H9 (cell line): ENCODE data around the gene DENND1A. TPM values are rescaled to one million over a fixed set of nuclear protein-coding genes. Genes with fewer than 3 reads are reported as not detected.

Experiments
- DNase-seq: peaks from one replicate; pipeline ENCODE4 v3.0.0-alpha.2; 2017
- H2AFZ ChIP-seq: one replicate; pipeline ENCODE4 v1.6.1; 2013; ENCODE audit warnings: mild to moderate bottlenecking, low read length, control low read depth, moderate library complexity
- H2AK5ac ChIP-seq: 2 replicates; pipeline ENCODE4 v1.6.1; 2013; ENCODE audit warnings: low read length, control low read depth, mixed read lengths; ENCODE audit not compliant: insufficient read length
- H2BK120ac ChIP-seq: one replicate; pipeline ENCODE4 v1.6.1; 2013; ENCODE audit warnings: low read depth, mild to moderate bottlenecking, low read length, control low read depth, inconsistent platforms; ENCODE audit not compliant: poor library complexity, severe bottlenecking
- H2BK12ac ChIP-seq: 2 replicates; pipeline ENCODE4 v1.6.1; 2013; ENCODE audit warnings: low read length, control low read depth, mixed read lengths, low read depth; ENCODE audit not compliant: insufficient read length
- H2BK15ac ChIP-seq: 2 replicates; pipeline ENCODE4 v1.6.1; 2013; ENCODE audit warnings: low read depth, low read length, control low read depth
- H2BK20ac ChIP-seq: one replicate; pipeline ENCODE4 v1.6.1; 2013; ENCODE audit warnings: low read depth, mild to moderate bottlenecking, low read length, control low read depth, inconsistent platforms; ENCODE audit not compliant: poor library complexity, severe bottlenecking
- H2BK5ac ChIP-seq: 2 replicates; pipeline ENCODE4 v1.6.1; 2013; ENCODE audit warnings: low read length, control low read depth, mixed read lengths; ENCODE audit not compliant: insufficient read length
- H3K14ac ChIP-seq: 2 replicates; pipeline ENCODE4 v1.6.1; 2013; ENCODE audit warnings: low read length, control low read depth; ENCODE audit not compliant: insufficient read depth
- H3K18ac ChIP-seq: 2 replicates; pipeline ENCODE4 v1.6.1; 2013; ENCODE audit warnings: low read depth, mild to moderate bottlenecking, mixed read lengths, low read length, control low read depth; ENCODE audit not compliant: insufficient read length
- H3K23ac ChIP-seq: 2 replicates; pipeline ENCODE4 v1.6.1; 2013; ENCODE audit warnings: low read length, control low read depth, mixed read lengths, low read depth; ENCODE audit not compliant: insufficient read length
- H3K23me2 ChIP-seq: 2 replicates; pipeline ENCODE4 v1.6.1; 2013; ENCODE audit warnings: low read depth, mild to moderate bottlenecking, mixed read lengths, low read length, control low read depth; ENCODE audit not compliant: insufficient read length, poor library complexity, severe bottlenecking
- H3K27ac ChIP-seq: 2 replicates; pipeline ENCODE4 v1.5.1; 2013; ENCODE audit warnings: low read length, control low read depth, mixed read lengths, low read depth; ENCODE audit not compliant: insufficient read length
- H3K27me3 ChIP-seq: 2 replicates; pipeline ENCODE4 v1.6.1; 2013; ENCODE audit warnings: low read length, control low read depth, inconsistent platforms; ENCODE audit not compliant: insufficient read depth
- H3K4ac ChIP-seq: 2 replicates; pipeline ENCODE4 v1.6.1; 2013; ENCODE audit warnings: low read depth, mild to moderate bottlenecking, control low read depth, inconsistent platforms, low read length, moderate library complexity
- H3K4me1 ChIP-seq: 2 replicates; pipeline ENCODE4 v1.6.1; 2013; ENCODE audit warnings: low read length, control low read depth, inconsistent platforms; ENCODE audit not compliant: insufficient read depth
- H3K4me2 ChIP-seq: 2 replicates; pipeline ENCODE4 v1.6.1; 2013; ENCODE audit warnings: low read length, control low read depth, mixed read lengths; ENCODE audit not compliant: insufficient read length, insufficient read depth
- H3K56ac ChIP-seq: 2 replicates; pipeline ENCODE4 v1.6.1; 2013; ENCODE audit warnings: low read depth, mild to moderate bottlenecking, mixed read lengths, low read length, control low read depth; ENCODE audit not compliant: insufficient read length
- H3K79me1 ChIP-seq: 2 replicates; pipeline ENCODE4 v1.6.1; 2013; ENCODE audit warnings: low read depth, mild to moderate bottlenecking, moderate library complexity, low read length, control low read depth, inconsistent platforms; ENCODE audit not compliant: insufficient read depth, poor library complexity, severe bottlenecking
- H3K79me2 ChIP-seq: 2 replicates; pipeline ENCODE4 v1.6.1; 2013; ENCODE audit warnings: low read length, control low read depth, inconsistent platforms; ENCODE audit not compliant: insufficient read depth
- H3K9ac ChIP-seq: 2 replicates; pipeline ENCODE4 v1.6.1; 2013; ENCODE audit warnings: low read length, control low read depth, mixed read lengths; ENCODE audit not compliant: insufficient read length; ENCODE audit errors: extremely low read depth
- H3K9me3 ChIP-seq: one replicate; pipeline ENCODE4 v1.6.1; 2013; ENCODE audit warnings: low read depth, low read length, inconsistent platforms; ENCODE audit not compliant: control insufficient read depth
- H3T11ph ChIP-seq: one replicate; pipeline ENCODE4 v1.6.1; 2013; ENCODE audit warnings: mild to moderate bottlenecking, low read length, control low read depth, inconsistent platforms
- H4K20me1 ChIP-seq: one replicate; pipeline ENCODE4 v1.6.1; 2013; ENCODE audit not compliant: control insufficient read depth, insufficient read length, insufficient read depth
- H4K5ac ChIP-seq: 2 replicates; pipeline ENCODE4 v1.6.1; 2013; ENCODE audit warnings: low read depth, mild to moderate bottlenecking, mixed read lengths, low read length, control low read depth; ENCODE audit not compliant: insufficient read length
- H4K8ac ChIP-seq: replicated peaks from 2 replicates; pipeline ENCODE4 v1.6.1; 2013; ENCODE audit warnings: low read length, control low read depth, mixed read lengths, low read depth; ENCODE audit not compliant: insufficient read length
- H4K91ac ChIP-seq: 2 replicates; pipeline ENCODE4 v1.6.1; 2013; ENCODE audit warnings: low read depth, mild to moderate bottlenecking, moderate library complexity, mixed read lengths, low read length, control low read depth; ENCODE audit not compliant: insufficient read length
- H3K27ac Mint-ChIP-seq, 3 experiments: 2 replicates in 2 of 3; 3 replicates in 1 of 3; pipeline ENCODE4 v1.8.0; 2020 to 2021; ENCODE audit warnings: mixed read lengths in 3 of 3, mild to moderate bottlenecking in 1 of 3, moderate library complexity in 1 of 3
- H3K27me3 Mint-ChIP-seq: 2 replicates; pipeline ENCODE4 v1.8.0; 2021; ENCODE audit warnings: low read depth, mild to moderate bottlenecking, moderate library complexity, mixed read lengths
- H3K36me3 Mint-ChIP-seq, 3 experiments: 2 replicates in 2 of 3; 3 replicates in 1 of 3; pipeline ENCODE4 v1.8.0; 2020 to 2021; ENCODE audit warnings: low read depth in 3 of 3, mixed read lengths in 3 of 3; ENCODE audit not compliant: insufficient read depth in 1 of 3
- H3K4me1 Mint-ChIP-seq, 2 experiments: 2 replicates each; pipeline ENCODE4 v1.8.0; 2020; ENCODE audit warnings: mixed read lengths in 2 of 2
- H3K4me3 Mint-ChIP-seq, 2 experiments: 2 replicates in 1 of 2; 3 replicates in 1 of 2; pipeline ENCODE4 v1.8.0; 2020 to 2021; ENCODE audit warnings: mild to moderate bottlenecking in 2 of 2, mixed read lengths in 2 of 2, moderate library complexity in 1 of 2
- H3K9me3 Mint-ChIP-seq, 2 experiments: 2 replicates in 1 of 2; 3 replicates in 1 of 2; pipeline ENCODE4 v1.8.0; 2020; ENCODE audit warnings: mild to moderate bottlenecking in 2 of 2, mixed read lengths in 2 of 2, moderate library complexity in 1 of 2
- WGBS: extraction: QIAGEN DNeasy Blood & Tissue Kit; methylation state at CpG from one replicate; pipeline ENCODE4 v1.1.7; 2013; ENCODE audit warnings: missing lambda C conversion rate, low lambda C conversion rate, mixed read lengths; ENCODE audit not compliant: insufficient read length; ENCODE audit errors: extremely low coverage; 5-methylcytosine and 5-hydroxymethylcytosine counted together
- total RNA-seq: library from RNA; stranded (reverse); gene quantifications from 2 replicates; pipeline ENCODE4 v1.2.1, GENCODE V29; 2021
- TF ChIP-seq, protein P1 (sequence below): fragments of 200-600 bp; sonication (generic); conservative IDR thresholded peaks from 3 replicates; pipeline ENCODE4 v1.8.0; 2021; ENCODE audit warnings: antibody characterized with exemption, mild to moderate bottlenecking

Gene DENND1A
- total RNA-seq, 1 experiment from 2014 or later, result 20.4 TPM

- Histone ChIP-seq H2BK5ac (no peak overlapping the region), H3K9ac (no peak overlapping the region), H3K4ac (no peak overlapping the region), H3K56ac (no peak overlapping the region), H2BK12ac (no peak overlapping the region), H3K27ac (no peak overlapping the region), H4K91ac (no peak overlapping the region), H2BK20ac (no peak overlapping the region), H2AK5ac (no peak overlapping the region), H2BK15ac (no peak overlapping the region), H3K27me3 (no peaks in the 10 kb centered on the region), H3T11ph (no peak overlapping the region), H4K5ac (no peak overlapping the region), H3K4me1 (no peaks in the 10 kb centered on the region), H2AFZ (no peak overlapping the region), H3K23me2 (no peaks in the 10 kb centered on the region), H3K79me2 (no peaks in the 10 kb centered on the region), H3K14ac (0 out of 2 replicates have a peak overlapping the region, but pooled peaks have one; percentile 35), H4K8ac (no peak overlapping the region), H3K79me1 (no peaks in the 10 kb centered on the region), H4K20me1 (no peaks in the 10 kb centered on the region), H3K23ac (no peak overlapping the region), H3K9me3 (no peaks in the 10 kb centered on the region), H3K18ac (no peak overlapping the region), H3K4me2 (no peak overlapping the region), H2BK120ac (no peak overlapping the region)
- no peak overlapping the region for H3K4me3 Mint-ChIP-seq
- H3K9me3 Mint-ChIP-seq, result no peaks in the 10 kb centered on the region; a peak in 1 of 5 replicates
- no peaks in the 10 kb centered on the region; a peak in 1 of 7 replicates for H3K36me3 Mint-ChIP-seq
- DNase-seq, result no peak
- WGBS, result no CpG with 5 or more reads among the region's 15 CpGs
- H3K27ac Mint-ChIP-seq, result no peak overlapping the region
- TF ChIP-seq, protein P1, sequence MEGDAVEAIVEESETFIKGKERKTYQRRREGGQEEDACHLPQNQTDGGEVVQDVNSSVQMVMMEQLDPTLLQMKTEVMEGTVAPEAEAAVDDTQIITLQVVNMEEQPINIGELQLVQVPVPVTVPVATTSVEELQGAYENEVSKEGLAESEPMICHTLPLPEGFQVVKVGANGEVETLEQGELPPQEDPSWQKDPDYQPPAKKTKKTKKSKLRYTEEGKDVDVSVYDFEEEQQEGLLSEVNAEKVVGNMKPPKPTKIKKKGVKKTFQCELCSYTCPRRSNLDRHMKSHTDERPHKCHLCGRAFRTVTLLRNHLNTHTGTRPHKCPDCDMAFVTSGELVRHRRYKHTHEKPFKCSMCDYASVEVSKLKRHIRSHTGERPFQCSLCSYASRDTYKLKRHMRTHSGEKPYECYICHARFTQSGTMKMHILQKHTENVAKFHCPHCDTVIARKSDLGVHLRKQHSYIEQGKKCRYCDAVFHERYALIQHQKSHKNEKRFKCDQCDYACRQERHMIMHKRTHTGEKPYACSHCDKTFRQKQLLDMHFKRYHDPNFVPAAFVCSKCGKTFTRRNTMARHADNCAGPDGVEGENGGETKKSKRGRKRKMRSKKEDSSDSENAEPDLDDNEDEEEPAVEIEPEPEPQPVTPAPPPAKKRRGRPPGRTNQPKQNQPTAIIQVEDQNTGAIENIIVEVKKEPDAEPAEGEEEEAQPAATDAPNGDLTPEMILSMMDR, result no peak
- no peaks in the 10 kb centered on the region for H3K27me3 Mint-ChIP-seq
- H3K4me1 Mint-ChIP-seq, result no peaks in the 10 kb centered on the region
These were observed 418.3 kb downstream of the DENND1A start for GRCh38 chr9:123511326-123512277.
